Measurements from ENCODE around the gene C22orf31.
"Not testable (repeated sequence)": the region's sequence is repeated elsewhere in the genome, so short reads cannot be mapped to it uniquely, and the experiment has no call there.

The C22orf31 gene

GRCh38 chr22:29061773-29062172 lies at the start of gene C22orf31:
C22orf31 (minus strand) TSS chr22:29061831; CDS start chr22:29061792, 39 bp downstream.
- DNase-seq (ENCODE audit: low read depth in 2 of 2), result no peak

DNA sequence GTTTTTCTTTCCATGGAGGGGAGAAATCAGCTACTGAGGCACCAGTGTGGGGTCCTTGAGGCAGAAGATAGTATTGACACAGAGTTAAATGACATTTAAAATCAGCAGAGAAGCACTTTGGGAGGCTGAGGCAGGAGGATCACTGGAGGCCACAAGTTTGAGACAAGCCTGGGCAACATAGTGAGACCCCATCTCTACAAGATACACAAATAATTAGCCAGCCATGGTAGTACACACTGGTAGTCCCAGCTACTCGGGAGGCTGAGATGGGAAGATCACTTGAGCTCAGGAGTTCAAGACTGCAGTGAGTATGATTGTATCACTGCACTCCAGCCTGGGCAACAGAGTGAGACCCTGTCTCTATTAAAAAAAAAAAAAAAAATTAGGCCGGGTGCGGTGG lies 49.3 kb upstream of the C22orf31 start:
- no peak for DNase-seq (ENCODE audit: low read depth in 2 of 2)

DNA sequence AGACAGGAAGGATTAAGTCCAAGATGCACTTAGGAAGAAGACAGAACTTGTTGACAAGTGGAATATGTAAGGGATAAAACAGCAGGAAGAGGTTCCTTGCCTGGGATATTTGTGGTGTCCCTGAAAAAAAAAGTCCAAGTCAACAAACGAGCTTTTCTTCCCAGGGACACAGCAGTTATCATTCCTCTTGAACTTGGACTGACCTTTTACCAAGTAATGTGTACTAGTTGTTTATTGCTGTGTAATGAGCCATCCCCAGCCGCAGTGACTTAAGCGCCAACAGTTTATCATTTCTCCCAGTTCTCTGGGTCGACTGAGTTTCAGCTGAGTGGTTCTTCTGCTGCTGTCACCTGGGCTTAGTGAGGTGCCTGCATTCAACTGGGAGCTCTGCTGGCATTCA lies 48.2 kb upstream of the C22orf31 start:
- no peak for DNase-seq (ENCODE audit: low read depth in 2 of 2)

- DNase-seq (ENCODE audit: low read depth in 2 of 2), result no peak
Observed at GRCh38 chr22:29108137-29108536, 46.5 kb upstream of the C22orf31 start.

- no peak for DNase-seq (ENCODE audit: low read depth in 2 of 2)
Observed at GRCh38 chr22:29106839-29107238, 45.2 kb upstream of the C22orf31 start.

GRCh38 chr22:29105468-29105867 lies 43.8 kb upstream of the C22orf31 start:
- DNase-seq (ENCODE audit: low read depth in 2 of 2), result no peak

- no peak for DNase-seq (ENCODE audit: low read depth in 2 of 2)
Observed at GRCh38 chr22:29103121-29103520, 41.5 kb upstream of the C22orf31 start.

DNA sequence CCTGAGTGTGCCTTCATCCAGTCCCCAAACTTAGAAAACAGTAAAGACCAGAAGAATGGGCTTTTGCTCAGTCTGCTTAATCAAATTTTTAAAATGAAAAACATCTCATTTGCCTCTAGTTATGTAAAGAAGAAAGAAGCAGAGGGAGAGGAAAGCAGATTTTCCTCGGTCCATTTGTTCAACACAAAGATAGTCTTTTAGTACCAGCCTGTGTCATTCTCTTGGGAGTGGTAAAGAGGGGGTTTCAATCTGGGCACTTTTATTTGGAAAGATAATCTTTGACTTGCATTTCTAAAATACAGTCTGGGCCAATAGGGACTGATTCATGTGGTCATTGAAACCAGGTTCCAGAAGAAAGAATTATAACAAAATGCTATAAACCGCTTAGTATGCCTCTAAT lies 40.7 kb upstream of the C22orf31 start:
- no peak for DNase-seq (ENCODE audit: low read depth in 2 of 2)

DNA sequence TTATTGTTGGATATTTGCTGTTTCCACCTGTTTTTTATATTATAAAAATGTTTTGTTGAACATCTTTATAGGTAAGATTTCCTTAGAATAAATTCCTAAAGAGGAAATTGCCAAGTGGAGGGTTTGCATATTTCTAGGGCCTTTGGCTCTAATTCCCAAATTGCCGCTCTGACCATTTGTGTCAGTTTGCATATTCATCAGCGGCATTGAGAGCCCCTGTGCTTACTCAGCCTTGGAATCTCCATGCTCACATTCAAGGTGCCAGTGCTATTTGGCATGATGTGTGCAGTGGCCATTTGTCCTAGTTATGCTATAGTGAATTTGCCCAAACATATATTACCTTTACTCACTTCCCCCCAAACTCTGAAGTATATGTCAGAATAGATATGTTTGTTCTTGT lies 36.7 kb upstream of the C22orf31 start:
- DNase-seq (ENCODE audit: low read depth in 2 of 2), result no peak

DNA sequence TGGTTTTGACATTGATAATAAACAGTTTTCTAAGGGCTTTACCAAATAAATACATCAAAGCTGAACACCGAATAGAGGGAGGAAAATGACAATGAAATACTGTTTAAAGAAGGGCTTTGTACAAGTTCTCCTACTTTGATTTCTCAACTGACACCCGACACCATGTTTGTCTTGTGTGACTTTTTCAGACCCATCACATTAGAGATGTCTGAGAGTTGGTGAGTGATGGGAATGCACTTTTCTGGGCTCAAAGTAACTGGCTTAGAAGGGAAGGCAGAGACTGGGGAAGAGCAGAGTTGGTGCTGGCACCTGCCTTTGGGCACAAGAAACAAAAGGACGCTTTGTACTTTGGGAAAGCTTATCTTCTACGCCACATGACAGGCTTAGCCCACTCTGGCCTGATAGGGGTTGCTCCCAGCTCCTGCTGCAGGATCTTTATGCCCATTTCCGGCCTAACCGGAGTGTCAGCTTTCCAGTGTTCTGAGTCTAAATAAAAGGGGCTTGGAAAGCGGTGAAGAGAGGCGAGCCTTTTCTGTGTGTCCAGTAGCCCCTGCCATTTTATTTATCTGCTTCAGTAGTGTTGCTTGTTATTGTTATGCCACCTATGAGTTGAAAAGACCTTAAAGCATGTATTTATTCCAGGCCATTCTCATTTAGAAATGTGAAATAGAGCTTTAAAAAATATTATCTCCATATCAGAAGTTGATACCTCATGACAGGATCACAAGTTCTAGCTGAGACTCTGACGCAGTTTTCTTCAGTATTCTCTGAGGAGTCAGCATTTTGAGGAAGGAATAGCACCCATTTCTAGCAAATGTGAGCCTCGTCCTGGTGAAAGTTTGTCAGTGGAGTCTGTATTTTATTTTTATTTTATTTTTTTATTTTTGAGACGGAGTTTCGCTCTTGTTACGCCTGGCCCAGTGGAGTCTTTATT lies 35.4 kb upstream of the C22orf31 start:
- DNase-seq (ENCODE audit: low read depth in 2 of 2), result no peak

GRCh38 chr22:29095459-29095858 lies 33.8 kb upstream of the C22orf31 start:
- no peak for DNase-seq (ENCODE audit: low read depth in 2 of 2)

GRCh38 chr22:29093501-29094300 lies 32.1 kb upstream of the C22orf31 start:
- no peak for DNase-seq (ENCODE audit: low read depth in 2 of 2)

GRCh38 chr22:29093030-29093429 lies 31.4 kb upstream of the C22orf31 start:
- no peak for DNase-seq (ENCODE audit: low read depth in 2 of 2)

- no peak for DNase-seq (ENCODE audit: low read depth in 2 of 2)
Observed at GRCh38 chr22:29092243-29092642, 30.6 kb upstream of the C22orf31 start.

DNA sequence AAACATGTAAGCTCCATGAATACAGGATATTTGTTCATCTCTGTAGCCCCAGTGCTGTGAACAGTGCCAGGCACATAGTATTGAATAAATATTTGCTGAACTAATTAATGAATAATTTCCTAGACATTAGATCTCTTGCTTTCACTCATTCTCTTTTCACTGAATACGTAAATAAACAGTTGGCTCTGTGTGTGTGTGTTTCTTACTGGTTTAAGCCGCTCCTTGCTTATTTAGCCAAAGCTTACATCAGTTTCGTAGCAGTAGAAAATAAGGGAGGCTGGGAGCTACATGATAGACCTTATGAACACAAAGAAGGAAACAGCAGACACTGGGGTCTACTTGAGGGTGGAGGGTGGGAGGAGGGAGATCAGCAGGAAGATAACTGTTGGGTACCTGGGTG lies 28.4 kb upstream of the C22orf31 start:
- DNase-seq (ENCODE audit: low read depth in 2 of 2), result no peak

DNA sequence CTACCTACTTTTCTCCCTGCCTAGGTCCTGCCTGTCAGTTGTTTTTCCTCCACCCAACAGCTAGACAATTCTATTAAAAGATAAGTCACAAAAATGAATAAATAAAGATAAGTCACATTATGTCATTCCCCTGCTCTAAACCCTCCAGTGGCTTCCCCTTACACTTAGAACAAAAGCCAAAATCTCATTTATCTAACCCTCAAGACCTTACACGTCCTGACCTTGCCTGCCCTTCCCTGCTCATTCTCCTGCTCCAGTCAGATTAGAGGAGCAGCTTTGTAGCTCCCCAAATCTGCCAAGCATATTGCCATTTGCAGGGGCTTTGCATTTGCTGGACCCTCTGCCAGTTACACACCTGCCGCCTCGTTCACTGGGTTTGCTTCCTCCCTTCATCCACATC lies 27.9 kb upstream of the C22orf31 start:
- DNase-seq (ENCODE audit: low read depth in 2 of 2), result no peak

- DNase-seq (ENCODE audit: low read depth in 2 of 2), result no peak
Observed at GRCh38 chr22:29088809-29089208, 27.2 kb upstream of the C22orf31 start.

DNA sequence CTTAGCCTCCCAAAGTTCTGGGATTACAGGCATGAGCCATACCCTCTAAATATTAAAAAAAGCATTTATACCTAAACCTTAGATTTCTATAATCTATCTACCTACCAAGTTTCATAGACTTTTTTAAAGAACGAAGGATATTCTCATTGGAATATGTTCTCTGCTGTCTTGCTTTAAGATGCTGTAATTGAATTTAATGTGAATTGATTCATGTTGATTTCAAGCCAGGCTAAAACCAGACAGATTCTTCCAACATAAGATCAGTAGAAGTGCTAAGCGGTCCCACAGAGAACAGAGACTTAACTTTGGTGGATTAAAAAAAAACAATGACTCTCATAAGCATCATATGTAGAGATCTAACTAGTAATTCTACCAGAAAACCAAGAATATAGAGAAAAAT lies 25.4 kb upstream of the C22orf31 start:
- DNase-seq (ENCODE audit: low read depth in 2 of 2), result no peak

- no peak for DNase-seq (ENCODE audit: low read depth in 2 of 2)
Observed at GRCh38 chr22:29083933-29084591, 22.4 kb upstream of the C22orf31 start.

GRCh38 chr22:29083576-29083932 lies 21.9 kb upstream of the C22orf31 start:
- not testable (repeated sequence) for DNase-seq (ENCODE audit: low read depth in 2 of 2)

DNA sequence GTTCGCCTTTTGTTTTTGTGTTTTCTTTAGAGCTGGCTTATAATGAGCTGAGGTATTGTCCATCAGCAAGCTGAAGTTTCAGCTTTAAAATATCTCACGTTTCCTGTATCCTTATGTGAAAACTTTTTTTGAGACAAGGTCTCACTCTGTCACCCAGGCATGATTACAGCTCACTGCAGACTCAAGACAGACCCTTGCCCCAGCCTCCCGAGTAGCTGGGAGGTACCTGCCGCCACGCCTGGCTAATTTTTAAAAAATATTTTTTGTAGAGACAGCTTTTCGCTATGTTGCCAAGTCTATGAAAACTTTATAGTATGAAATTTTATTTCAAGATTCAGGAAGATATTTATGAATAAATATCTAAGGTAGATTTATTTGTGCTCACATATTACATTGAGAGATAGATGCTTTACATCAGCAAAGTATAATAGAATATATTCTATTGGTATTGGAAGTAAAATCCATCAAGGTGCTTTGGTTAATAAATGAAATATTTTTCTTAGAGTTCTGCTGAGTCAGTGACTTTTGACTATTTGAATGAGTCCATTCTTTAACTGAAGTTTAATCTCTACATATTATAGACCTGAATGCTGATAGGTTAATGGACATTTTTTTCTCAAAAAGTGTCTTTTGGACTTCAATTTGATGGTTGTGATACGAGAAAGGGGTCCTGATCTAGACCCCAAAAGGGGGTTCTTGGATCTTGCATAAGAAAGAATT lies 21.4 kb upstream of the C22orf31 start:
- DNase-seq (ENCODE audit: low read depth in 2 of 2), result no peak

Measured in stimulated activated CD8-positive, alpha-beta memory T cell treated with anti-CD3 and anti-CD28 coated beads, Interleukin-7, amount 100 ng/mL, for 1 hour (primary cell).